ENCODE data around the gene HAPSTR1.

HAPSTR1 gene

GRCh38 chr16:9119795-9120194, 28.4 kb downstream of the HAPSTR1 start:
- Histone ChIP-seq H3K36me3 (peaks cover 63% of the 10 kb centered on the region), H3K27me3 (no peaks in the 10 kb centered on the region), H3K4me3 (ENCODE audit: low read depth, low read length) (no peak overlapping the region), H3K9me3 (no peaks in the 10 kb centered on the region; the same call in 1 of the 2 replicates), H3K4me1 (no peaks in the 10 kb centered on the region)
- no peak for DNase-seq
- no peak; the same call in 1 of the 2 replicates for TF ChIP-seq CTCF (IDR thresholded peaks at IDR 0.05; ENCODE audit: low read depth, low read length)

GRCh38 chr16:9122342-9122741, 30.9 kb downstream of the HAPSTR1 start:
- no peak for DNase-seq
- no peak for TF ChIP-seq CTCF (IDR thresholded peaks at IDR 0.05; ENCODE audit: low read depth, low read length)
- Histone ChIP-seq H3K27me3 (no peaks in the 10 kb centered on the region), H3K36me3 (peaks cover 39% of the 10 kb centered on the region), H3K4me3 (ENCODE audit: low read depth, low read length) (no peak overlapping the region), H3K9me3 (no peaks in the 10 kb centered on the region), H3K4me1 (no peaks in the 10 kb centered on the region)

- TF ChIP-seq CTCF (IDR thresholded peaks at IDR 0.05; ENCODE audit: low read depth, low read length) = no peak
- H3K36me3 ChIP-seq = peaks cover 33% of the 10 kb centered on the region
- no peak for DNase-seq
- H3K4me1 ChIP-seq = no peaks in the 10 kb centered on the region
- no peaks in the 10 kb centered on the region for H3K27me3 ChIP-seq
- no peak overlapping the region for H3K4me3 ChIP-seq (ENCODE audit: low read depth, low read length)
- H3K9me3 ChIP-seq = no peaks in the 10 kb centered on the region
Measured at GRCh38 chr16:9122969-9123368, 31.5 kb downstream of the HAPSTR1 start.

GRCh38 chr16:9123401-9123800, 32.0 kb downstream of the HAPSTR1 start:
- no peak for DNase-seq
- peaks cover 1% of the 10 kb centered on the region; the same call in 1 of the 2 replicates for H3K4me1 ChIP-seq
- no peak overlapping the region for H3K4me3 ChIP-seq (ENCODE audit: low read depth, low read length)
- no peaks in the 10 kb centered on the region for H3K9me3 ChIP-seq
- H3K36me3 ChIP-seq = peaks cover 28% of the 10 kb centered on the region
- no peak for TF ChIP-seq CTCF (IDR thresholded peaks at IDR 0.05; ENCODE audit: low read depth, low read length)
- no peaks in the 10 kb centered on the region for H3K27me3 ChIP-seq

- H3K9me3 ChIP-seq = no peaks in the 10 kb centered on the region
- TF ChIP-seq CTCF (IDR thresholded peaks at IDR 0.05; ENCODE audit: low read depth, low read length) = no peak
- peaks cover 25% of the 10 kb centered on the region for H3K36me3 ChIP-seq
- no peaks in the 10 kb centered on the region for H3K27me3 ChIP-seq
- H3K4me3 ChIP-seq (ENCODE audit: low read depth, low read length) = no peak overlapping the region
- H3K4me1 ChIP-seq = peaks cover 6% of the 10 kb centered on the region; the same call in 1 of the 2 replicates
- DNase-seq = no peak
Measured at GRCh38 chr16:9123871-9124270, 32.4 kb downstream of the HAPSTR1 start.

GRCh38 chr16:9124444-9124843, 33.0 kb downstream of the HAPSTR1 start:
- H3K9me3 ChIP-seq = no peaks in the 10 kb centered on the region
- H3K27me3 ChIP-seq = no peaks in the 10 kb centered on the region
- peaks cover 7% of the 10 kb centered on the region; the same call in 1 of the 2 replicates for H3K4me1 ChIP-seq
- no peak overlapping the region for H3K4me3 ChIP-seq (ENCODE audit: low read depth, low read length)
- H3K36me3 ChIP-seq = peaks cover 19% of the 10 kb centered on the region
- no peak for DNase-seq
- no peak for TF ChIP-seq CTCF (IDR thresholded peaks at IDR 0.05; ENCODE audit: low read depth, low read length)
